HG02885 (cell line): Measurements from ENCODE around the gene KLHL17.

Experiments
- ATAC-seq: cut with Tn5 transposase; IDR thresholded peaks from one replicate; pipeline ENCODE4 v1.9.1; 2021; ENCODE audit warnings: mild to moderate bottlenecking; ENCODE audit not compliant: unreplicated experiment, poor library complexity

The KLHL17 gene

GRCh38 chr1:960363-961131 is at the start of gene KLHL17:
TSS of gene KLHL17 (plus strand) at chr1:960584. CDS start at chr1:960694, 110 bp downstream.
- ATAC-seq: peak; percentile 59

GRCh38 chr1:910881-911721 is 49.3 kb upstream of the KLHL17 start:
- no peak for ATAC-seq

- ATAC-seq: no peak
Measured at GRCh38 chr1:911875-912739, 48.3 kb upstream of the KLHL17 start.

GRCh38 chr1:912740-913301 is 47.6 kb upstream of the KLHL17 start:
- ATAC-seq: no peak

GRCh38 chr1:913491-914130 is 46.8 kb upstream of the KLHL17 start:
- ATAC-seq: no peak

- no peak for ATAC-seq
Measured at GRCh38 chr1:914131-914890, 46.1 kb upstream of the KLHL17 start.

GRCh38 chr1:914891-915280 is 45.5 kb upstream of the KLHL17 start:
- no peak for ATAC-seq

GRCh38 chr1:915295-916172 is 44.9 kb upstream of the KLHL17 start:
- no peak for ATAC-seq

- no peak for ATAC-seq
Measured at GRCh38 chr1:916173-917075, 44.0 kb upstream of the KLHL17 start.

- ATAC-seq: no peak
Measured at GRCh38 chr1:917076-917459, 43.3 kb upstream of the KLHL17 start.

- ATAC-seq: no peak
Measured at GRCh38 chr1:917466-918091, 42.8 kb upstream of the KLHL17 start.

- no peak for ATAC-seq
Measured at GRCh38 chr1:918353-918752, 42.0 kb upstream of the KLHL17 start.

- no peak for ATAC-seq
Measured at GRCh38 chr1:918843-919242, 41.5 kb upstream of the KLHL17 start.

- no peak for ATAC-seq
Measured at GRCh38 chr1:919271-919872, 41.0 kb upstream of the KLHL17 start.

GRCh38 chr1:920010-920409 is 40.4 kb upstream of the KLHL17 start:
- ATAC-seq: no peak

GRCh38 chr1:920521-920920 is 39.9 kb upstream of the KLHL17 start:
- no peak for ATAC-seq
